Glomerular visceral epithelial cell (primary cell): ENCODE measurements around the gene DECR2.
A peak's percentile ranks its signal among the peaks of the same experiment; 100 is the strongest.
"Not testable (repeated sequence)": the region's sequence is repeated elsewhere in the genome, so short reads cannot be mapped to it uniquely, and the experiment has no call there.

Experiments
- DNase-seq: peaks from one replicate; pipeline ENCODE4 v3.0.0-alpha.2; 2016; ENCODE audit errors: extremely low spot score

DECR2 gene

DNA sequence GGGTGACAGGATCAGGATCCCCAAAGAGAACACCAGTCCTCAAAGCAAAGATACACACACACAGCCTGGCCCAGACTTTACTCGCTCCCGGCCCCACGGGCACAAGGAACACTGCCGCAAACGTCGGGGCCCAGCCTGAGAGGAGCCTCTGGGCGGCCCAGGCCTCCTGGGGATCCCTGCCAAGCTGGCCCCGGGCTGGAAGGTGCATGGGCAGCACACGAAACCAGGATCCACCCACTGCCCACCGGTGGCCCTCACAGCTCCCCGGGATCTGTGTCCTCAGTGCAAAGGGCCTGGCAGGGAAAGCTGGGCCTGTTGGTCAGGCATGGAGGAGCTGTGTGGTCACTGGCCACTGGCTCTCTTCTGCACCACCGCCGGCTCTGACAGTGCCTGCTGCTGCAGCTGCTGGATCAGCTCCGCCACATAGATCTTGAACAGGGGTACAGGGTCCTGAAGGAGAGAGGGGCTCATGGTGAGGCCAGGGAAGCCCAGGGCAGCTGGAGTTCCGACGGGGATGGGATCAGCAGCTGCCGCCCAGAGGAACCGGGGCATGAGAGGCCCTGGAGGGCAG lies 34.3 kb upstream of the DECR2 start:
- DNase-seq, result no peak

DNA sequence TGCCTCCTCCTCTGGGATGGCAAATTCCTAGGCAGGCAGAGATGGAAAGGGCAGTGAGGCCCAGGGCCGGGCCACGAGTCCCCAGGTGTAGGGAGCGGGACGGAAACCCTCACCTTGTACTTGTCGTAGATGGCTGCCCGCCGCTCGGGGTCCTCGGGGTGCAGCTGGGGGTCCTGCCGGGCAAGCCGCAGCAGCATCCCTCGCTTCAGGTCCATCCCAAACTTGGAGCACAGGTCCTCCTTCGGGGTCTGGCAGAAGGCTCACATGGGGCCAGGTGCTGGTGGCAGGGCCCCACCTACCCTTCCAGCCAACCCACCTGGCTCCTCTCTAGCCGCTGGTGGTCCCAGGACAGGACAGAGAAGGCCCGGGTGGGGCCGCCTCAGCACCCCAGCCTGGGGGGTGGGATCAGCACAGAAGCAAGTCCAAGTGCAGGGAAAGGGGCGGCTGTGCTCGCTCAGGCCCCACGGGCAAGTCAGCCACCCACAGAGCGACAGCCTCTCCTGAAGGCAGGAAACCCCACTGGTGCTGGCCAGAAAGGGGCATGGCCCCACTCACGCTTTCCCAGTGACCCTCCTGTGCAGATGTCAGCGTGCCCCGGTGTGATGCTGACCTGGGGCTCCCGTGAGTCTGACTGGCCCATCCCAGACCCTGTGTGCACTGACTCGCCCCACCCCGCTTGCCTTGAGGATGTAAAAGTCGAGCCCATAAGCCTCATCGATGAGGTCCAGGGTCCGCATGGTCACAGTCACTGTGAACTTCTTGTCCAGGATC lies 33.1 kb upstream of the DECR2 start:
- no peak for DNase-seq

GRCh38 chr16:369275-369865 lies 32.3 kb upstream of the DECR2 start:
- no peak for DNase-seq

GRCh38 chr16:369866-370436 lies 31.7 kb upstream of the DECR2 start:
- peak; percentile 23 for DNase-seq

- peak; percentile 94 for DNase-seq
These were observed 31.2 kb upstream of the DECR2 start, which contains the start of gene MRPL28 for GRCh38 chr16:370443-370842. TSS of gene MRPL28 (minus strand) at chr16:370538. CDS start at chr16:370218, 320 bp downstream.

DNA sequence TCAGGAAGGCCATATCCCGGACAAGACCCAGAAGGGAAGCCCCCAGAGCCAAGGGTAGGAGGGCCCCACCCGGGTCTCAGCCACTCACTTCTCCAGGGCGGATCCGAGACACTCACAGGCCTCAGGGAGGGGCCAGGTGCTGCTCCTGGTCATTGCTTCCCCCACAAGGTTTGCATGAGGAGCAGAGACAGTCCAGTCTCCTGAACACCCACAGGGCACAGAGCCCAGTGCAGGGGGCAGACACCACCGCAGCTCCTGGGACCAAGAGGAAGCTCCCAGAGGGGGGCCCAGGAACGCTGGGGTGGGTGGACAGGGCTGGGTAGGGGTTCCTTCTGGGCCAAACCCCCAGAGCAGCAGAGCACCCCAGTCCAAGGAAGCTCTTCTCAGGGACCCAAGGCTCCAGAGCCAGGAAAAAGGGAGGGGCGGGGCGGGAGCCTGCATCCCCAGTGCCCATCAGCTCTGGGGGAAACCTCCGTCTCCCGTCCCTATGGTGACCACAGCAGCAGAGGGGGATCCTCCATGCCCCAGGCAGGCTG lies 30.6 kb upstream of the DECR2 start:
- no peak for DNase-seq

GRCh38 chr16:371515-372301 lies 30.0 kb upstream of the DECR2 start:
- DNase-seq, result no peak

DNA sequence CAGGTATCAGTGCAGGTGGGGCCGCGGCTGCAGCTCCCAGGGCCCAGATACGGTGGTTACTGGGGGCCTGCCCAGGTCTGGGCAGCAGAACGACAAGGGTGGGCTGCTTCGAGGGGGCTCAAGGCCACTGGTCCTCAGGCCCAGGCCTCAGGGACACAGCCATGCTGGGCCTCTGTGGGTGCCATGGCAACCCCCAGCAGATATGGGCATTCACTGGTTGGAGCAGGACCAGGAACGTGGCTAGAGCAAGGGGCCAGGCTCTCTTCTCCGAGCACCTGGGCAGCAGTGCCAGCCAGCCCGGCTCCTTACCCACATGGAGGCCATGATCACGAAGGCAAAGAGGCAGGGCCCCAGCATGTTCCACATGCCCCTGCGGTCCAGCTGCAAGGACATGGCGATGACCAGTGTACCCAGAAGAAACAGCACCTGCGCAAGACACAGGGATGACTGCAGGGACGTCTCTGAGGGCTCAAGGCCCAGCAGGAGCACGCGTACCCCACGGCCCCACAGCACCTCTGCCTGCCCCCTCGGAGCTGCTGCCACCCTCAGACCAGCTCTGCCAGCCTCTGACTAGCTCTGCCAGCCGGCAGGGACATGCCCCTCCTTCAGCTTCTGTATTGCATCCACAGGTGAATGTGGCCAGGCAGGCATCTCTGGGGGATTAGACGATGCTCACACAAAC lies 29.2 kb upstream of the DECR2 start:
- no peak for DNase-seq

GRCh38 chr16:373020-373598 lies 28.6 kb upstream of the DECR2 start:
- DNase-seq, result no peak

DNA sequence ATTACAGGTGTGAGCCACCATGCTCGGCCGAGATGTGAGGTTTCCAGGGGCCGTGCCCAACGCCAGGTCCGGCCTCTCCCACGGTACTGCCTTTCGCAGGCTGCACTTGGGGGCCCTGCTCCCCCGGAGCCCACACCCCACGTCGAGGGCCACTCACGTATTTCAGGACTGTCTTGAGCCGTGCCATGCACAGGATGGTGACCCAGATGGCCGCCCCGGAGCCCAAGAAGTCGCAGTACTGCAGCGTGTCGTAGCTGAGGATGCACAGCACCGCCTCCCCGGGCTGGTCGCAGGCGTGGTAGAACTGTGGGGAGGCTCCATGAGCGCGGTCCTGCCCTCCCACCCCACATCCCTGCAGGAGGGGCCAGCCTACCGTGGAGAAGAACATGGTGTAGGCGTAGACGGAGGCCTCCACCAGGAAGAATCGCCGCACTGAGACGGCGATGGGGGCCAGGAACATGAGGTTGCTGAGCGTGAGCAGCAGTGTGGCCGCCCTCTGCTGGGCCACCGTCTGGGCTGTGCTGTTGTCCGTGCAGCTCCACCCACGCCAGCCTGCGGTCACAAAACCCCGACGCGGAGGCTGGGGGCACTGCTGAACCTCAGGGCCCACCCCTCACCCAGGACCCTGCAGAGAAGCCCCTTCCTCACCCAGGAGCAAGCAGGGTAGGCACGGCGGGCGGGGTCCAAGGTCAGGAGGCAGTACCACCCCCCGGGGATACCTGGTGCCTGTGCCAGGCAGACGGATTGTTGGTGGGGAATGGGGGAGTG lies 27.7 kb upstream of the DECR2 start:
- DNase-seq, result no peak

GRCh38 chr16:374616-374926 lies 27.1 kb upstream of the DECR2 start:
- DNase-seq, result no peak

- DNase-seq, result no peak
These were observed 26.5 kb upstream of the DECR2 start for GRCh38 chr16:375212-375611.

DNA sequence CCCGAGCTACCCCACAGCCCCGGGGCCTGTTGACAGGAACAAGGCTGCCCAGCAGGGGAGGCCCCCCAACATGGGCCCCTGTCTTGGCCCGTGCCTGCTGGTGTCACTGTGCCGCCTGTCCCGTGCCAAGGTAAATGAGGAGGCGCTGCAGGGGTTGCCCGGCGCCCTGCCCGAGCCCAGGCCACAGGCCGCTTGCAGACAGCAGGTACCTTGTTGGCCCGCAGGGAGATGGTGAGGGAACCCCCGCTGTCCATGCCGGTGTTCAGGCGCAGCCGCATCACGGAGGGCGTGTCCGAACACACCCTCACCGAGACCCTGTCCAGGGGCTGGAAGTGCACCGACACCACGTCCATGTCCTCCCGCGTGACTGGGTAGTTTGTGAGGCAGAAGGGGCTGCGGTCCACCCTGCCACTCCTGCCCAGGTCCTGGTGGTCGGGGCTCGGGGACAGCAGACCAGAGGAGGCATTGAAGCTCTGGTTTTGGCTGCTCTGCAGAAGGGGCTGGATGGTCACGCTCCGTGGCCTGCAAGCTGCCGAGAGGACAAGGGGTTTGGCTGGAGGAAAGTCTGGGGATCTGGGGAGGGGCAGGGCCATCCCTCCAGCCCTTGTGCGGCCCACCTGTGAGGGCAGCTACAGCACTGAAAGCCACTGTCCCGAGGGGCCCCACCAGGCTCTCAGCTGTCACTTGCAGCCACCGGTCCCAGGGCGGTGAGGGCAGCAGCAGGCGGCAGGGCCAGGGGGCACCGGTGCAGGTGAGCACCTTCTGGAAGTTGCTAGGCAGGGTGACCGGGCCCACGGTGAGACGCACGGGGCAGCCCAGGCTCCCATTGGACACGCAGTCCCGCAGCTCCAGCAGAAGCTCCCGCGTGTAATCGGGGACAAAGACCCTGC lies 25.5 kb upstream of the DECR2 start:
- no peak for DNase-seq

- DNase-seq, result no peak
These were observed 24.8 kb upstream of the DECR2 start for GRCh38 chr16:376817-377418.

DNA sequence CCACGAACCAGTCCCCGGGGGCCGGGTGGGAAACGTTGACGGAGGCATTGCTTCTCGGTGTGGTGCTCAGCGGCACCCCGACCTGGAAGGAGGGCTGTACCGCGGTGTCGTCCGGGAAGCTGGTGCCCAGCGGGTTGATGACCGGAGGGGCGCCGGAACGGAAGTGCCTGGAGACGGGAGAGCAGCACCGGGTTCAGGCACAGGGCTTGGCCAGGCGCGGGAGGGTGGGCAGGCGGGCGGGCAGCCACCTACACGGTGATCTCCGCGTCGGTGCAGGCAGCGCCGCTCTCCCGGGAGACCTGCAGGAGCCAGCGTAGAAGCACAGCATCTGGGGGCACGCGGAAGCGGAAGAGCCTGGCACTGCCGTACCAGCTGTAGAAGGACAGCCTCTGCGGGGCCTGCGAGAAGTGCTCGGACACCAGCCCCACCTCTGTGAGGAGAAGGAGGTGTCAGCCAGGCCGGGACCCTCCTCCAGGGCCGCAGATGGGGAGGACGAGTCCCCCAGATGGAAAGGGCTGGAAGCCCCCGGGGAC lies 24.2 kb upstream of the DECR2 start:
- DNase-seq, result no peak

GRCh38 chr16:378113-378820 lies 23.4 kb upstream of the DECR2 start:
- DNase-seq, result not testable (repeated sequence)

DNA sequence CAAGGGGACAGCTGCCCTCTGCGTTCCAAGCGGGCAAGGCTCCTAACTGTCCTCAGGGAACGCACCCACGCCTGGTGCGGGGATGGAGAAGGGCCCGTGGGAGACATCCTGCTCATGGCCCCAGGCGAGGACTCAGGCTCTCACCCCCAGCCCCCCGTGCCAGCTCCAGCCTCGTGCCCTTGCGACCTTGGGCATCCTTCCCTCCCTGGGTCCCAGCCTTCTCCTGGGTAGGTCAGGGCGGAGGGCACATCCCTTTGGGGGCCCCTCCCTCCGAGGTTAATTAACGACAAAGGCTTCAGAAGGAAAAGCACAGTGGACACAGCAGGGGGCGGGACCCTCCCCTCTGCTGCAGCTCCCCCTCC lies 22.9 kb upstream of the DECR2 start:
- no peak for DNase-seq
